HEK293T (cell line): ENCODE measurements around the gene OR8A1.

Source experiments
- FOXM1 ChIP-seq: fragments of 450-650 bp; IDR thresholded peaks from 2 replicates; pipeline ENCODE4 v1.6.1; 2017; ENCODE audit warnings: mild to moderate bottlenecking, borderline replicate concordance
- L3MBTL2 ChIP-seq: fragments of 450-650 bp; conservative IDR thresholded peaks from 2 replicates; pipeline ENCODE4 v1.6.1; 2016; ENCODE audit warnings: mild to moderate bottlenecking
- NFRKB ChIP-seq: fragments of 450-650 bp; IDR thresholded peaks from 2 replicates; pipeline ENCODE4 v1.6.1; 2016; ENCODE audit warnings: mild to moderate bottlenecking, moderate library complexity
- SP1 ChIP-seq: fragments of 450-650 bp; IDR thresholded peaks from 2 replicates; pipeline ENCODE4 v1.6.1; 2017

DNA sequence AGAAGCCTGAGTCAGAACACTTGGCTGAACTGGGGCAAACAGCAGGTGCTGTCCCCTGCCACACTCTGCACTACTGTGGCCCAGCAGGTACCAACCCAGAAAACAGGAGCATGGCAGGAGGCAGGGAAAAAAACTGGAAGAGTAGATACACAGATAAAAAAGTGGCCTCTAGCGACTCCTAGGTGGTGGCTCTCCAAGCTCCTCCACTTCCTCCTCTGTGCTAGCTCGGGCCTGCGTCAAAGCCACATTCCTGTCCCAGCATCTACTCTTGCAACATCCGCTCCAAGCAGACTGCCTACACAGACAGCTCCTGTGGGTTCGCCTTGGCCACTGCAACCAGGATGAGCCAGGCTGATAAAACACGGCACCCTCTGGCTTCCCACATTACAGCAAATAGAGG is 33.3 kb upstream of the OR8A1 start:
- no peak for TF ChIP-seq NFRKB
- no peak for TF ChIP-seq L3MBTL2
- TF ChIP-seq FOXM1 = no peak
- no peak for TF ChIP-seq SP1
